ENCODE results near the gene RPGRIP1L.

The RPGRIP1L gene

GRCh38 chr16:53703590-53704444 lies at the start of gene RPGRIP1L, which contains the start of gene FTO:
Gene RPGRIP1L, minus strand, starts transcription at chr16:53703859. Its CDS starts 3,136 bp downstream, at chr16:53700723.
Gene FTO, plus strand, starts transcription at chr16:53704156.
- peak; percentile 98 for DNase-seq

- no peak for DNase-seq
Measured at GRCh38 chr16:53753431-53753830, 49.8 kb upstream of the RPGRIP1L start.

GRCh38 chr16:53752560-53752959 lies 48.9 kb upstream of the RPGRIP1L start:
- no peak for DNase-seq

- no peak for DNase-seq
Measured at GRCh38 chr16:53745753-53746266, 42.2 kb upstream of the RPGRIP1L start.

- no peak for DNase-seq
Measured at GRCh38 chr16:53745086-53745485, 41.4 kb upstream of the RPGRIP1L start.

GRCh38 chr16:53744449-53744848 lies 40.8 kb upstream of the RPGRIP1L start:
- peak; percentile 12 to 41 for DNase-seq

- peak in 1 of 2 donors; percentile 9 for DNase-seq
Measured at GRCh38 chr16:53743149-53743566, 39.5 kb upstream of the RPGRIP1L start.

- DNase-seq: no peak
Measured at GRCh38 chr16:53741546-53741945, 37.9 kb upstream of the RPGRIP1L start.

- no peak for DNase-seq
Measured at GRCh38 chr16:53740933-53741531, 37.4 kb upstream of the RPGRIP1L start.

GRCh38 chr16:53740476-53740875 lies 36.8 kb upstream of the RPGRIP1L start:
- DNase-seq: no peak

- DNase-seq: no peak
Measured at GRCh38 chr16:53737552-53737951, 33.9 kb upstream of the RPGRIP1L start.

- no peak for DNase-seq
Measured at GRCh38 chr16:53736297-53736696, 32.6 kb upstream of the RPGRIP1L start.

GRCh38 chr16:53734908-53735307 lies 31.2 kb upstream of the RPGRIP1L start:
- no peak for DNase-seq

GRCh38 chr16:53732296-53732929 lies 28.8 kb upstream of the RPGRIP1L start:
- DNase-seq: no peak

GRCh38 chr16:53730693-53731092 lies 27.0 kb upstream of the RPGRIP1L start:
- no peak for DNase-seq

- no peak for DNase-seq
Measured at GRCh38 chr16:53726625-53727024, 23.0 kb upstream of the RPGRIP1L start.

- no peak for DNase-seq
Measured at GRCh38 chr16:53721017-53721416, 17.4 kb upstream of the RPGRIP1L start.

GRCh38 chr16:53717577-53717976 lies 13.9 kb upstream of the RPGRIP1L start:
- DNase-seq: no peak

- DNase-seq: no peak
Measured at GRCh38 chr16:53715023-53715384, 11.3 kb upstream of the RPGRIP1L start.

- no peak for DNase-seq
Measured at GRCh38 chr16:53714205-53715022, 10.8 kb upstream of the RPGRIP1L start.

GRCh38 chr16:53713403-53714204 lies 9.9 kb upstream of the RPGRIP1L start:
- no peak for DNase-seq

GRCh38 chr16:53712065-53712464 lies 8.4 kb upstream of the RPGRIP1L start:
- no peak for DNase-seq
